ENCODE measurements around the gene CEND1.

DNA sequence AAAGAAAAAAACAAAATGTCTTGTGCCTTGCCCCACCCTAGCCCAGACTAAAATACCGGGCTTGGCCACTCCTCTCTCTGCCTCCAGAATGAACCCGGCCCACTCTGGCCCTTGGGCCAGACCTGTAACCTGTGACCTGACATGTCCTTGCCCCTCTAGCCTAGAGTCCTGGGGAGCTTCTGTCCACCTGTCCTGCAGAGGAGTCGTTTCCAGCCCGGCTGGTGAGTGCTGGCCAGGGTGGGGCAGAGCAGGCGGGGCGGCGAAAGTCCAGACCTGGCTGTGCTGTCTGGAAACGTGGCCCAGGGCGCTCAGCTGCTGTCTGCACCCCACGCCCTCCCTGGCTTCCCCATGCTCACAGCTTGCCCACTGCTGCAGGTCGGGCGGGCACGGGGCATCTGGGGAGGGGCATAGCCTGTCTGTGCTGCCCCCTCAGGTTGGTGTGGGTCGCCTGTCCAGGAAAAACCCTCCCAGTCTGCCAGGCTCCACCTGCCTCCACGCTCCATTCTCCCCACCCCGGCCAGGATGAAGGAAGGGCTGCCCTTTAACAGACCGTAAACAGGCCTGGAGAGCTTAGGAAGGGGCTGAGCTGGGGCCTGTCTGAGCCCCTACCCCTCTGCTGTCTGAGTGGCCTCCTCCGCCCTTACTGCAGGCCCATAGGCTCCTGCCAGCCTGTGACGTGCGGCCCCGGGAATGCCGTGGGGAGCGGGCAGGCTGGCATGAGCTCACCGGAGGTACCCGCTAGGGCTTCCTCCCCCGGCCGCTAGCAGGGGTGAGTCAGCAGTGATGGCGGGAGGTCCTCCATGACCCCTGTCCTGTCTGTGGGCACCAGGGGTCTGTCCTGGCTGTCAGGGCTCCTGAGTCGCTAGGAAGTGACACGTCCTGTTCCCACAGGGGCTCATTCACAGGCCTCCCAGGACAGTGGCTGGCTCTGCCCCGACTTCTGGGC is 44.8 kb upstream of the CEND1 start:
- TF ChIP-seq, protein P1, sequence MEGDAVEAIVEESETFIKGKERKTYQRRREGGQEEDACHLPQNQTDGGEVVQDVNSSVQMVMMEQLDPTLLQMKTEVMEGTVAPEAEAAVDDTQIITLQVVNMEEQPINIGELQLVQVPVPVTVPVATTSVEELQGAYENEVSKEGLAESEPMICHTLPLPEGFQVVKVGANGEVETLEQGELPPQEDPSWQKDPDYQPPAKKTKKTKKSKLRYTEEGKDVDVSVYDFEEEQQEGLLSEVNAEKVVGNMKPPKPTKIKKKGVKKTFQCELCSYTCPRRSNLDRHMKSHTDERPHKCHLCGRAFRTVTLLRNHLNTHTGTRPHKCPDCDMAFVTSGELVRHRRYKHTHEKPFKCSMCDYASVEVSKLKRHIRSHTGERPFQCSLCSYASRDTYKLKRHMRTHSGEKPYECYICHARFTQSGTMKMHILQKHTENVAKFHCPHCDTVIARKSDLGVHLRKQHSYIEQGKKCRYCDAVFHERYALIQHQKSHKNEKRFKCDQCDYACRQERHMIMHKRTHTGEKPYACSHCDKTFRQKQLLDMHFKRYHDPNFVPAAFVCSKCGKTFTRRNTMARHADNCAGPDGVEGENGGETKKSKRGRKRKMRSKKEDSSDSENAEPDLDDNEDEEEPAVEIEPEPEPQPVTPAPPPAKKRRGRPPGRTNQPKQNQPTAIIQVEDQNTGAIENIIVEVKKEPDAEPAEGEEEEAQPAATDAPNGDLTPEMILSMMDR (IDR thresholded peaks at IDR 0.05; ENCODE audit: low read depth, low read length), result no peak
- TF ChIP-seq EZH2phosphoT487 (IDR thresholded peaks at IDR 0.05; ENCODE audit: low read depth), result no peak
